Measurements from ENCODE around the gene ZNF280D.

Gene ZNF280D

GRCh38 chr15:56678571-56678970 lies 54.7 kb downstream of the ZNF280D start:
- DNase-seq (ENCODE audit: extremely low spot score): no peak
- POLR2A ChIA-PET: no interaction called here
- CTCF ChIA-PET: no interaction called here
- TF ChIP-seq FOXK2 (IDR thresholded peaks at IDR 0.05) (no peak), TARDBP (IDR thresholded peaks at IDR 0.05) (no peak), FOXM1 (IDR thresholded peaks at IDR 0.05; ENCODE audit: borderline replicate concordance) (no peak), ELF4 (IDR thresholded peaks at IDR 0.05) (no peak), SUZ12 (IDR thresholded peaks at IDR 0.05) (no peak), NFRKB (IDR thresholded peaks at IDR 0.05) (no peak), ZNF384 (IDR thresholded peaks at IDR 0.05) (no peak), CTBP1 (IDR thresholded peaks at IDR 0.05; ENCODE audit: borderline replicate concordance) (no peak), HDGF (IDR thresholded peaks at IDR 0.05; ENCODE audit: borderline replicate concordance) (no peak), SP1 (IDR thresholded peaks at IDR 0.05) (no peak), FOXA1 (IDR thresholded peaks at IDR 0.05) (no peak), ARNT (IDR thresholded peaks at IDR 0.05) (no peak), L3MBTL2 (conservative IDR thresholded peaks at IDR 0.05) (no peak), BHLHE40 (IDR thresholded peaks at IDR 0.05; ENCODE audit: borderline replicate concordance) (no peak), LEF1 (IDR thresholded peaks at IDR 0.05; ENCODE audit: borderline replicate concordance) (no peak)
- TF ChIP-seq, protein P1, sequence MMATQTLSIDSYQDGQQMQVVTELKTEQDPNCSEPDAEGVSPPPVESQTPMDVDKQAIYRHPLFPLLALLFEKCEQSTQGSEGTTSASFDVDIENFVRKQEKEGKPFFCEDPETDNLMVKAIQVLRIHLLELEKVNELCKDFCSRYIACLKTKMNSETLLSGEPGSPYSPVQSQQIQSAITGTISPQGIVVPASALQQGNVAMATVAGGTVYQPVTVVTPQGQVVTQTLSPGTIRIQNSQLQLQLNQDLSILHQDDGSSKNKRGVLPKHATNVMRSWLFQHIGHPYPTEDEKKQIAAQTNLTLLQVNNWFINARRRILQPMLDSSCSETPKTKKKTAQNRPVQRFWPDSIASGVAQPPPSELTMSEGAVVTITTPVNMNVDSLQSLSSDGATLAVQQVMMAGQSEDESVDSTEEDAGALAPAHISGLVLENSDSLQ (IDR thresholded peaks at IDR 0.05): no peak

GRCh38 chr15:56677271-56677670 lies 56.0 kb downstream of the ZNF280D start:
- no peak for TF ChIP-seq ZNF384 (IDR thresholded peaks at IDR 0.05)
- TF ChIP-seq CTBP1 (IDR thresholded peaks at IDR 0.05; ENCODE audit: borderline replicate concordance): no peak
- no peak for DNase-seq (ENCODE audit: extremely low spot score)
- ChIA-PET POLR2A (no interaction called here), CTCF (no interaction called here)

GRCh38 chr15:56675930-56676329 lies 57.4 kb downstream of the ZNF280D start:
- ChIA-PET POLR2A (no interaction called here), CTCF (no interaction called here)
- DNase-seq (ENCODE audit: extremely low spot score): no peak
- TF ChIP-seq L3MBTL2 (conservative IDR thresholded peaks at IDR 0.05) (no peak), TARDBP (IDR thresholded peaks at IDR 0.05) (no peak), FOXA1 (IDR thresholded peaks at IDR 0.05) (no peak), LEF1 (IDR thresholded peaks at IDR 0.05; ENCODE audit: borderline replicate concordance) (no peak), HDGF (IDR thresholded peaks at IDR 0.05; ENCODE audit: borderline replicate concordance) (no peak)

GRCh38 chr15:56674857-56675256 lies 58.5 kb downstream of the ZNF280D start:
- ChIA-PET CTCF (no interaction called here), POLR2A (no interaction called here)
- DNase-seq (ENCODE audit: extremely low spot score): no peak
- TF ChIP-seq FOXM1 (IDR thresholded peaks at IDR 0.05; ENCODE audit: borderline replicate concordance) (no peak), ELF4 (IDR thresholded peaks at IDR 0.05) (no peak), TARDBP (IDR thresholded peaks at IDR 0.05) (no peak), FOXK2 (IDR thresholded peaks at IDR 0.05) (no peak)

GRCh38 chr15:56672721-56673120 lies 60.6 kb downstream of the ZNF280D start:
- DNase-seq (ENCODE audit: extremely low spot score): no peak
- ChIA-PET POLR2A (no interaction called here), CTCF (no interaction called here)
- TF ChIP-seq TARDBP (IDR thresholded peaks at IDR 0.05) (no peak), BHLHE40 (IDR thresholded peaks at IDR 0.05; ENCODE audit: borderline replicate concordance) (no peak), HDGF (IDR thresholded peaks at IDR 0.05; ENCODE audit: borderline replicate concordance) (no peak), ZNF384 (IDR thresholded peaks at IDR 0.05) (no peak), L3MBTL2 (conservative IDR thresholded peaks at IDR 0.05) (no peak), SUZ12 (IDR thresholded peaks at IDR 0.05) (no peak)

- TF ChIP-seq L3MBTL2 (conservative IDR thresholded peaks at IDR 0.05): no peak
- DNase-seq (ENCODE audit: extremely low spot score): no peak
- ChIA-PET CTCF (no interaction called here), POLR2A (no interaction called here)
Observed at GRCh38 chr15:56667517-56667916, 65.8 kb downstream of the ZNF280D start.

DNA sequence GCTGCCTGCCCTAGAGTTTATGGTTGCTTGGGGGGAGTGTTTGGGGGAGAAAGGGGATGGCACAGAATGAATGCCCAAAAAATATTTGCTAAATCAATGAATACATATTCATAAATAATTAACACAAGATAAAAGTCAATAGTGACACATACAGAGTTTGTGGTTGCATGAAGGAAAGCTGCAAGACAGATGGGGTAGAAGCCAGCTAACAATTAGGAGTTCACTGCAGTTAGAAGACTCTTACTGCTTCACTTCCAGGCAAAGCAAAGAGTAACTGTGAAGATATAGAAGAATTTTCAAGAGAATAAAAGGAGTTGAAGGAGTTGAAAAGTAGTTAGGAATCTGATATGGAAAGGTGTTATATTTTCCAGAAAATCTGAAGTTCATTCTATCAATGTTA lies 72.4 kb downstream of the ZNF280D start:
- no peak for DNase-seq (ENCODE audit: extremely low spot score)
- POLR2A ChIA-PET: no interaction called here
- CTCF ChIA-PET: no interaction called here
- no peak for TF ChIP-seq ARNT (IDR thresholded peaks at IDR 0.05)
- TF ChIP-seq BHLHE40 (IDR thresholded peaks at IDR 0.05; ENCODE audit: borderline replicate concordance): no peak
- no peak for TF ChIP-seq LEF1 (IDR thresholded peaks at IDR 0.05; ENCODE audit: borderline replicate concordance)
- TF ChIP-seq ELF4 (IDR thresholded peaks at IDR 0.05): no peak
- no peak for TF ChIP-seq NFRKB (IDR thresholded peaks at IDR 0.05)
- no peak for TF ChIP-seq FOXK2 (IDR thresholded peaks at IDR 0.05)

DNA sequence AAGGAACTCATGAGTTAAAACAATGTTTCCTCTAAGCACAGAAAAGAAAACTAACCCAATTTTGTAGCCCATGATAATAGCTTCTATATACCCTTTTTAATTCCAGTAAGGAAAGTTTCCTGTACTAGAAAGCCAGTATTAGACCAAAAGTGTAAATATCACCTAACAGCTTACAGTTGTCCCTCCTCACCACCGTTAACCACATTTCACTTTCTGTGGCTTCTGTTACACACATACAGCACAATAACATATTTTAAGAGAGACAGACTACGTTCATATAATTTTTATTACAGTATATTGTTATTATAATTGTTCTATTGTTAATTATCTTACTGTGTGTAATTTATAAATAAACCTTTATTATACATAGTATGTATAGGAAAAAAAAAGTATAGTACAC lies 74.1 kb downstream of the ZNF280D start:
- TF ChIP-seq CTBP1 (IDR thresholded peaks at IDR 0.05; ENCODE audit: borderline replicate concordance): no peak
- no peak for TF ChIP-seq HDGF (IDR thresholded peaks at IDR 0.05; ENCODE audit: borderline replicate concordance)
- TF ChIP-seq ARNT (IDR thresholded peaks at IDR 0.05): no peak
- no peak for TF ChIP-seq LEF1 (IDR thresholded peaks at IDR 0.05; ENCODE audit: borderline replicate concordance)
- TF ChIP-seq FOXM1 (IDR thresholded peaks at IDR 0.05; ENCODE audit: borderline replicate concordance): no peak
- TF ChIP-seq NFRKB (IDR thresholded peaks at IDR 0.05): no peak
- no peak for TF ChIP-seq SP1 (IDR thresholded peaks at IDR 0.05)
- no peak for TF ChIP-seq SUZ12 (IDR thresholded peaks at IDR 0.05)
- no peak for TF ChIP-seq ZNF384 (IDR thresholded peaks at IDR 0.05)
- TF ChIP-seq L3MBTL2 (conservative IDR thresholded peaks at IDR 0.05): no peak
- TF ChIP-seq TARDBP (IDR thresholded peaks at IDR 0.05): no peak
- ChIA-PET POLR2A (no interaction called here), CTCF (no interaction called here)
- no peak for DNase-seq (ENCODE audit: extremely low spot score)

DNA sequence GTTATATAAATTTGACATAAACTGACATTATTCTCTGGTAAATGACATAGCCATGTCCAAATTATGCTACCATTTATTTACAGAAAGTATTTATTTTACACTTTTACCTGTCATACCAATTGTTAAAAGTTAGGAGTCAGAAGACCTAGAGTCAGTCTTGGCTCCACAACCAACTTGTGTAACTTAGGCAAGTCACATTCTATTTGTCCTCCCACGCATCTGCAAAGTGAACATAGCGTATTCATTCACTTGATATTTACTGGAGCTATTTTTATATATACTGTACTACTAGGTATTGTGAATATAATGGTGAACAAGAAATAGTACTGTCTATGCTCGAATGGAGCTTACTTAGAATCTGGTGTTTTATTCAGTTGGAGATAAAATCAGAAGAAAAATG lies 78.7 kb downstream of the ZNF280D start:
- DNase-seq (ENCODE audit: extremely low spot score): no peak
- ChIA-PET POLR2A (no interaction called here), CTCF (interaction anchor here (0.7 kb wide), 1 partner anchor 202 kb away, joined by 3 read pairs; no protein-coding TSS in a partner anchor)
- no peak for TF ChIP-seq ELF4 (IDR thresholded peaks at IDR 0.05)
- TF ChIP-seq SUZ12 (IDR thresholded peaks at IDR 0.05): no peak
- no peak for TF ChIP-seq L3MBTL2 (conservative IDR thresholded peaks at IDR 0.05)
- TF ChIP-seq SP1 (IDR thresholded peaks at IDR 0.05): no peak
- TF ChIP-seq HDGF (IDR thresholded peaks at IDR 0.05; ENCODE audit: borderline replicate concordance): no peak
